HG03520 (cell line): ENCODE measurements around the gene SCEL.
"Not testable (repeated sequence)": the region's sequence is repeated elsewhere in the genome, so short reads cannot be mapped to it uniquely, and the experiment has no call there.

Source experiments
- ATAC-seq: cut with Tn5 transposase; IDR thresholded peaks from one replicate; pipeline ENCODE4 v1.9.1; 2021; ENCODE audit warnings: mild to moderate bottlenecking, moderate library complexity; ENCODE audit not compliant: unreplicated experiment

SCEL gene

GRCh38 chr13:77660016-77660415 lies 124.5 kb downstream of the SCEL start:
- not testable (repeated sequence) for ATAC-seq

GRCh38 chr13:77660841-77661250 lies 125.3 kb downstream of the SCEL start:
- no peak for ATAC-seq

- not testable (repeated sequence) for ATAC-seq
Measured at GRCh38 chr13:77662301-77662700, 126.8 kb downstream of the SCEL start.

GRCh38 chr13:77662831-77663230 lies 127.3 kb downstream of the SCEL start:
- not testable (repeated sequence) for ATAC-seq

- ATAC-seq = no peak
Measured at GRCh38 chr13:77674852-77675251, 139.3 kb downstream of the SCEL start.

GRCh38 chr13:77678691-77679235 lies 143.3 kb downstream of the SCEL start:
- no peak for ATAC-seq

- ATAC-seq = no peak
Measured at GRCh38 chr13:77687799-77688198, 152.3 kb downstream of the SCEL start.

GRCh38 chr13:77691871-77692270 lies 156.4 kb downstream of the SCEL start:
- no peak for ATAC-seq

GRCh38 chr13:77692746-77693448 lies 157.4 kb downstream of the SCEL start:
- no peak for ATAC-seq

GRCh38 chr13:77693449-77693940 lies 158.0 kb downstream of the SCEL start:
- no peak for ATAC-seq
